HG03457 (cell line): ENCODE results near the gene SLC6A3.

Source experiments
- ATAC-seq: cut with Tn5 transposase; IDR thresholded peaks from one replicate; pipeline ENCODE4 v1.9.1; 2021; ENCODE audit warnings: moderate number of reproducible peaks; ENCODE audit not compliant: unreplicated experiment

Gene SLC6A3

GRCh38 chr5:1356873-1357787 is 88.1 kb downstream of the SLC6A3 start:
- no peak for ATAC-seq

GRCh38 chr5:1354576-1354975 is 90.7 kb downstream of the SLC6A3 start:
- ATAC-seq, result no peak

GRCh38 chr5:1352231-1353219 is 92.7 kb downstream of the SLC6A3 start:
- ATAC-seq, result no peak

GRCh38 chr5:1351156-1351555 is 94.1 kb downstream of the SLC6A3 start:
- no peak for ATAC-seq

GRCh38 chr5:1349246-1349645 is 96.0 kb downstream of the SLC6A3 start:
- no peak for ATAC-seq

- ATAC-seq, result no peak
Observed at GRCh38 chr5:1348986-1349245, 96.3 kb downstream of the SLC6A3 start.

- no peak for ATAC-seq
Observed at GRCh38 chr5:1347571-1347970, 97.7 kb downstream of the SLC6A3 start.

GRCh38 chr5:1346627-1347440 is 98.4 kb downstream of the SLC6A3 start:
- no peak for ATAC-seq

- no peak for ATAC-seq
Observed at GRCh38 chr5:1345876-1346626, 99.2 kb downstream of the SLC6A3 start.

GRCh38 chr5:1344975-1345838 is 100.0 kb downstream of the SLC6A3 start, which contains the start of gene CLPTM1L:
Gene CLPTM1L (minus strand): TSS chr5:1345099. CDS start chr5:1344841, 258 bp downstream.
- ATAC-seq, result peak; percentile 75

- no peak for ATAC-seq
Observed at GRCh38 chr5:1343931-1344901, 101.0 kb downstream of the SLC6A3 start.

GRCh38 chr5:1343315-1343751 is 101.9 kb downstream of the SLC6A3 start:
- no peak for ATAC-seq
